IMR-90 (cell line): ENCODE measurements around the gene LRP1-AS. TPM values are rescaled to one million over a fixed set of nuclear protein-coding genes. Genes with fewer than 3 reads are reported as not detected.

Experiments used
- ATAC-seq: fragments of 200-7000 bp; cut with Tn5 transposase; 2 replicates; pipeline ENCODE4 v1.9.1; 2020; ENCODE audit warnings: low read depth, mild to moderate bottlenecking, moderate library complexity
- BruUV-seq: library from RNA; stranded (reverse); fragments of 400-500 nt; replicated peaks from 2 replicates; lab custom pipeline; 2021; lab: Mats Ljungman, UMichigan
- CTCF ChIA-PET: fragments of 300-600 bp; formaldehyde crosslinking; extraction: SDS; loops from one replicate; lab custom pipeline; 2021; ENCODE audit warnings: antibody characterized with exemption; lab: Yijun Ruan, JAX
- POLR2A ChIA-PET: fragments of 300-600 bp; sonication (Branson Sonifier 250); formaldehyde crosslinking; loops from one replicate; lab custom pipeline; 2022; ENCODE audit warnings: antibody characterized with exemption; ENCODE audit not compliant: unreplicated experiment; lab: Charles Lee
- DNase-seq: peaks from one replicate; pipeline ENCODE4 v3.0.0; 2013
- H2AFZ ChIP-seq: replicated peaks from 2 replicates; pipeline ENCODE3; 2013; ENCODE audit warnings: low read length, mild to moderate bottlenecking; ENCODE audit not compliant: poor library complexity
- H2AK5ac ChIP-seq: 2 replicates; pipeline ENCODE4 v1.6.1; 2013; ENCODE audit warnings: low read depth, low read length, inconsistent platforms
- H2AK9ac ChIP-seq: replicated peaks from 2 replicates; pipeline ENCODE3; 2013; ENCODE audit warnings: mild to moderate bottlenecking, low read depth, low read length, moderate library complexity; ENCODE audit not compliant: poor library complexity
- H2BK120ac ChIP-seq: 2 replicates; pipeline ENCODE4 v1.6.1; 2013; ENCODE audit warnings: low read depth, low read length, inconsistent platforms
- H2BK15ac ChIP-seq: 3 replicates; pipeline ENCODE4 v1.6.1; 2013; ENCODE audit warnings: low read depth, low read length, inconsistent platforms
- H2BK20ac ChIP-seq: 2 replicates; pipeline ENCODE4 v1.6.1; 2013; ENCODE audit warnings: low read depth, mild to moderate bottlenecking, inconsistent platforms, low read length, moderate library complexity
- H2BK5ac ChIP-seq: 2 replicates; pipeline ENCODE4 v1.6.1; 2013; ENCODE audit warnings: mild to moderate bottlenecking, low read depth, low read length, inconsistent platforms; ENCODE audit not compliant: poor library complexity, severe bottlenecking
- H3K14ac ChIP-seq: replicated peaks from 2 replicates; pipeline ENCODE4 v1.6.1; 2013; ENCODE audit warnings: low read depth, low read length, inconsistent platforms
- H3K18ac ChIP-seq: 2 replicates; pipeline ENCODE4 v1.6.1; 2013; ENCODE audit warnings: low read depth, low read length, control low read depth
- H3K23ac ChIP-seq: 2 replicates; pipeline ENCODE4 v1.6.1; 2013; ENCODE audit warnings: low read depth, low read length, inconsistent platforms
- H3K27ac ChIP-seq: 2 replicates; pipeline ENCODE4 v1.5.1; 2013; ENCODE audit warnings: mild to moderate bottlenecking, control low read depth, low read length; ENCODE audit not compliant: insufficient read depth
- H3K27me3 ChIP-seq: 2 replicates; pipeline ENCODE4 v1.6.1; 2013; ENCODE audit warnings: low read length; ENCODE audit not compliant: control insufficient read depth, insufficient read depth
- H3K36me3 ChIP-seq: 2 replicates; pipeline ENCODE4 v1.6.1; 2013; ENCODE audit warnings: low read length, mixed read lengths; ENCODE audit not compliant: control insufficient read depth, insufficient read depth
- H3K4ac ChIP-seq: 2 replicates; pipeline ENCODE4 v1.6.1; 2013; ENCODE audit warnings: low read depth, low read length, inconsistent platforms
- H3K4me1 ChIP-seq: 2 replicates; pipeline ENCODE4 v1.6.1; 2013; ENCODE audit warnings: low read length, mixed read lengths; ENCODE audit not compliant: control insufficient read depth, insufficient read depth
- H3K4me2 ChIP-seq: 2 replicates; pipeline ENCODE4 v1.6.1; 2013; ENCODE audit warnings: low read depth, mild to moderate bottlenecking, control low read depth, low read length, moderate library complexity
- H3K4me3 ChIP-seq: 2 replicates; pipeline ENCODE4 v1.5.1; 2013; ENCODE audit warnings: low read depth, mild to moderate bottlenecking, control low read depth, low read length, moderate library complexity; ENCODE audit not compliant: insufficient read depth
- H3K56ac ChIP-seq: 2 replicates; pipeline ENCODE4 v1.6.1; 2013; ENCODE audit warnings: low read length, inconsistent platforms; ENCODE audit not compliant: insufficient read depth; ENCODE audit errors: extremely low read depth
- H3K79me1 ChIP-seq, 2 experiments: 2 replicates each; pipeline ENCODE4 v1.6.1; 2013; ENCODE audit warnings: low read length in 2 of 2, inconsistent platforms in 1 of 2, low read depth in 1 of 2
- H3K9ac ChIP-seq: 2 replicates; pipeline ENCODE4 v1.6.1; 2013; ENCODE audit warnings: low read depth, low read length, control low read depth
- H3K9me1 ChIP-seq: 2 replicates; pipeline ENCODE4 v1.6.1; 2013; ENCODE audit warnings: low read length, inconsistent platforms; ENCODE audit not compliant: insufficient read depth
- H3K9me3 ChIP-seq: 2 replicates; pipeline ENCODE4 v1.6.1; 2013; ENCODE audit warnings: low read length; ENCODE audit not compliant: control insufficient read depth, insufficient read depth
- H4K20me1 ChIP-seq: 2 replicates; pipeline ENCODE4 v1.6.1; 2013; ENCODE audit warnings: low read length, inconsistent platforms; ENCODE audit not compliant: insufficient read depth
- H4K5ac ChIP-seq: 2 replicates; pipeline ENCODE4 v1.6.1; 2013; ENCODE audit warnings: mild to moderate bottlenecking, low read depth, low read length, control low read depth
- H4K8ac ChIP-seq, 2 experiments: 2 replicates each; pipeline ENCODE4 v1.6.1; 2013; ENCODE audit warnings: low read depth in 2 of 2, low read length in 2 of 2, control low read depth in 1 of 2, inconsistent platforms in 1 of 2
- H4K91ac ChIP-seq: 2 replicates; pipeline ENCODE4 v1.6.1; 2013; ENCODE audit warnings: low read depth, low read length, inconsistent platforms; ENCODE audit not compliant: insufficient read depth
- FOS ChIP-seq: fragments of 150-350 bp; IDR thresholded peaks from 2 replicates; pipeline ENCODE4 v1.6.1; 2016; ENCODE audit warnings: low read depth, low read length
- MAFK ChIP-seq: IDR thresholded peaks from 2 replicates; pipeline ENCODE4 v1.6.1; 2012; ENCODE audit warnings: low read depth, low read length, improper control_type of control experiment
- WGBS, 2 experiments: methylation state at CpG; one replicate each; pipeline versions ENCODE4 v1.1.5 to v1.1.7; 2013; ENCODE audit warnings: missing lambda C conversion rate in 2 of 2; ENCODE audit not compliant: insufficient read length in 1 of 2; ENCODE audit errors: extremely low coverage in 2 of 2; 5-methylcytosine and 5-hydroxymethylcytosine counted together
- dilution Hi-C: fragments of 300-500 bp; cut with HindIII; formaldehyde crosslinking; loops from one replicate; pipeline ENCODE4 v1.14.3; 2018; ENCODE audit warnings: low sequenced_read_pairs; ENCODE audit not compliant: unreplicated experiment
- in situ Hi-C: fragments of 300-500 bp; cut with MboI; formaldehyde crosslinking; loops from 3 replicates; pipeline ENCODE4 v1.14.3; 2019; ENCODE audit warnings: low sequenced_read_pairs, inconsistent platforms, mixed read lengths
- intact Hi-C: fragments of 100-400 bp; cut with micrococcal nuclease; formaldehyde crosslinking; loops from 2 replicates; pipeline ENCODE4 v1.10.0; 2022
- polyA plus RNA-seq, 3 experiments: library from polyadenylated mRNA; depleted of rRNA; stranded (reverse); fragments of >200 nt; gene quantifications; 2 replicates each; pipeline ENCODE4 v1.2.3, GENCODE V29; 2012; ENCODE audit warnings: low replicate concordance in 1 of 3
- total RNA-seq: library from RNA; depleted of rRNA; stranded (reverse); fragments of >200 nt; gene quantifications from 2 replicates; pipeline ENCODE4 v1.2.3, GENCODE V29; 2012

The LRP1-AS gene
- total and polyA plus RNA-seq, 2 of the 4 experiments (the other 2 are of a cell fraction), result not detected

GRCh38 chr12:57159311-57159710, 11.9 kb upstream of the LRP1-AS start:
- in situ Hi-C loops (no loop called here), dilution Hi-C loops (no loop called here), intact Hi-C loops (no loop called here)
- Histone ChIP-seq H4K8ac (no peak overlapping the region), H3K9me3 (no peaks in the 10 kb centered on the region), H3K9me1 (peaks cover 15% of the 10 kb centered on the region), H3K4me2 (no peak overlapping the region), H3K4me3 (no peak overlapping the region), H3K18ac (no peak overlapping the region), H2BK15ac (no peak overlapping the region), H3K56ac (no peak overlapping the region), H3K9ac (no peak overlapping the region), H2BK20ac (no peak overlapping the region), H2BK120ac (no peak overlapping the region), H2AK5ac (no peak overlapping the region), H3K14ac (no peak overlapping the region), H3K27me3 (no peaks in the 10 kb centered on the region), H3K79me1 (peaks cover 39 to 84% of the 10 kb centered on the region in 2 experiments), H3K4me1 (no peaks in the 10 kb centered on the region; the same call in 1 of the 2 replicates), H3K27ac (no peak overlapping the region), H2AFZ (no peak overlapping the region), H3K36me3 (peaks cover 89% of the 10 kb centered on the region), H3K4ac (no peak overlapping the region), H3K23ac (no peak overlapping the region), H4K91ac (no peak overlapping the region), H2BK5ac (no peak overlapping the region), H2AK9ac (no peak overlapping the region), H4K5ac (no peak overlapping the region), H4K20me1 (peaks cover 41% of the 10 kb centered on the region)
- DNase-seq (no peak), ATAC-seq (no peak)
- CTCF ChIA-PET, result no interaction called here
- BruUV-seq, result no TSS peak
- WGBS, 2 experiments, result 94% methylated on average over 4 of the region's 4 CpGs; no CpG with 5 or more reads in 1 of the 2 experiments
- POLR2A ChIA-PET, result no interaction called here
- TF ChIP-seq FOS, result no peak
- peak; percentile 3; the same call in 1 of the 2 replicates for TF ChIP-seq MAFK
